GM12878 (cell line): ENCODE data around the gene TSHR. TPM values are rescaled to one million over a fixed set of nuclear protein-coding genes. Genes with fewer than 3 reads are reported as not detected.

ENCODE experiments used
- ATAC-seq: fragments of 200-7000 bp; cut with Tn5 transposase; 3 replicates; pipeline ENCODE4 v1.9.1; 2020; ENCODE audit warnings: mild to moderate bottlenecking, moderate library complexity
- BruUV-seq: library from RNA; stranded (reverse); fragments of 400-500 nt; replicated peaks from 2 replicates; lab custom pipeline; 2021; lab: Mats Ljungman, UMichigan
- CTCF ChIA-PET: fragments of 300-600 bp; sonication (Branson Sonifier 250); formaldehyde crosslinking; extraction: SDS; loops from one replicate; lab custom pipeline; 2021; ENCODE audit warnings: inconsistent platforms; lab: Yijun Ruan, JAX
- POLR2A ChIA-PET: fragments of 350-600 bp; formaldehyde crosslinking; extraction: SDS; loops from one replicate; lab custom pipeline; 2021; ENCODE audit warnings: inconsistent platforms; lab: Charles Lee
- RAD21 ChIA-PET: fragments of 300-600 bp; sonication (Branson Sonifier 250); formaldehyde crosslinking; loops from one replicate; lab custom pipeline; 2023; ENCODE audit warnings: antibody characterized with exemption; ENCODE audit not compliant: unreplicated experiment; lab: Charles Lee
- SMC1A ChIA-PET: fragments of 300-600 bp; sonication (Branson Sonifier 250); formaldehyde crosslinking; loops from one replicate; lab custom pipeline; 2023; ENCODE audit not compliant: unreplicated experiment, uncharacterized antibody; lab: Charles Lee
- DNase-seq: peaks from one replicate; pipeline ENCODE4 v3.0.0-alpha.2; 2011; ENCODE audit warnings: low read depth, low spot score
- FAIRE-seq: peaks from 3 replicates; lab custom pipeline; 2011; peaks lifted over from hg19 to GRCh38; lab: Jason Lieb, UNC
- H2AFZ ChIP-seq: 2 replicates; pipeline ENCODE4 v1.6.0; 2011; ENCODE audit warnings: low read depth, low read length, control low read depth; ENCODE audit not compliant: control insufficient read depth
- H3K27ac ChIP-seq: 2 replicates; pipeline ENCODE4 v1.5.1; 2011; ENCODE audit warnings: control low read depth; ENCODE audit not compliant: control insufficient read depth, insufficient read depth
- H3K27me3 ChIP-seq, 2 experiments: replicated peaks in 1 of 2; 2 replicates each; pipeline versions ENCODE4 v1.6.0 to v1.6.1; 2011; ENCODE audit warnings: low read length in 1 of 2; ENCODE audit not compliant: control insufficient read depth in 2 of 2, insufficient read depth in 2 of 2
- H3K36me3 ChIP-seq, 2 experiments: 2 replicates each; pipeline ENCODE4 v1.5.1; 2011; ENCODE audit warnings: low read length in 1 of 2; ENCODE audit not compliant: control insufficient read depth in 2 of 2, insufficient read depth in 2 of 2
- H3K4me1 ChIP-seq: 2 replicates; pipeline ENCODE4 v1.6.1; 2011; ENCODE audit warnings: mild to moderate bottlenecking, low read length, moderate library complexity, mixed read lengths; ENCODE audit not compliant: control insufficient read depth, insufficient read depth
- H3K4me2 ChIP-seq: 2 replicates; pipeline ENCODE4 v1.6.0; 2011; ENCODE audit warnings: control low read depth; ENCODE audit not compliant: control insufficient read depth, insufficient read depth
- H3K4me3 ChIP-seq: fragments of 200-600 bp; sonication (generic); 2 replicates; pipeline ENCODE4 v1.5.1; 2016
- H3K79me2 ChIP-seq: 2 replicates; pipeline ENCODE4 v1.6.0; 2011; ENCODE audit warnings: low read length; ENCODE audit not compliant: control insufficient read depth, insufficient read depth
- H3K9ac ChIP-seq: 2 replicates; pipeline ENCODE4 v1.8.0; 2011; ENCODE audit warnings: low read length, control low read depth, mixed read lengths; ENCODE audit not compliant: control insufficient read depth, insufficient read depth
- H3K9me3 ChIP-seq: replicated peaks from 3 replicates; pipeline ENCODE4 v1.5.1; 2011; ENCODE audit warnings: mild to moderate bottlenecking, low read length; ENCODE audit not compliant: control insufficient read depth, insufficient read depth
- H4K20me1 ChIP-seq: 2 replicates; pipeline ENCODE4 v1.6.0; 2011; ENCODE audit not compliant: control insufficient read depth, insufficient read depth
- ATF7 ChIP-seq: fragments of 450-650 bp; IDR thresholded peaks from 2 replicates; pipeline ENCODE4 v1.6.1; 2016; ENCODE audit warnings: low read depth, mild to moderate bottlenecking
- DPF2 ChIP-seq: fragments of 450-650 bp; IDR thresholded peaks from 2 replicates; pipeline ENCODE4 v1.6.1; 2017; ENCODE audit warnings: mild to moderate bottlenecking
- IRF4 ChIP-seq: IDR thresholded peaks from 2 replicates; pipeline ENCODE4 v1.6.1; 2011; ENCODE audit warnings: low read depth, low read length
- KAT2A ChIP-seq: conservative IDR thresholded peaks from 2 replicates; pipeline ENCODE4 v1.6.1; 2011; ENCODE audit warnings: low read depth, low read length; ENCODE audit not compliant: control insufficient read depth
- KDM1A ChIP-seq: fragments of 200-600 bp; sonication (generic); IDR thresholded peaks from 2 replicates; pipeline ENCODE4 v1.6.1; 2016; ENCODE audit warnings: borderline replicate concordance
- LARP7 ChIP-seq: fragments of 450-650 bp; IDR thresholded peaks from 2 replicates; pipeline ENCODE4 v1.6.1; 2017; ENCODE audit warnings: mild to moderate bottlenecking
- MEF2A ChIP-seq: IDR thresholded peaks from 2 replicates; pipeline ENCODE4 v1.6.1; 2011; ENCODE audit warnings: low read depth, mild to moderate bottlenecking, low read length, moderate library complexity; ENCODE audit not compliant: insufficient read depth
- MLLT1 ChIP-seq: fragments of 450-650 bp; IDR thresholded peaks from 2 replicates; pipeline ENCODE4 v1.6.1; 2016; ENCODE audit warnings: mild to moderate bottlenecking
- POLR2A ChIP-seq: IDR thresholded peaks from 2 replicates; pipeline ENCODE4 v1.6.1; 2011; ENCODE audit warnings: low read depth, mild to moderate bottlenecking, low read length
- SP1 ChIP-seq: IDR thresholded peaks from one replicate; pipeline ENCODE4 v1.6.1; 2011; ENCODE audit warnings: low read depth, low read length
- YBX1 ChIP-seq: fragments of 450-650 bp; IDR thresholded peaks from 2 replicates; pipeline ENCODE4 v1.6.1; 2016; ENCODE audit warnings: antibody characterized with exemption
- ZBTB11 ChIP-seq: fragments of 450-650 bp; formaldehyde crosslinking; IDR thresholded peaks from 2 replicates; pipeline ENCODE4 v1.5.0; 2022; ENCODE audit warnings: mild to moderate bottlenecking, missing genetic modification characterization
- ZNF384 ChIP-seq: IDR thresholded peaks from 2 replicates; pipeline ENCODE4 v1.6.1; 2012; ENCODE audit warnings: low read depth, mild to moderate bottlenecking, low read length, improper control_type of control experiment, borderline replicate concordance
- WGBS: methylation state at CpG from one replicate; pipeline ENCODE4 v1.1.6; 2016; ENCODE audit warnings: low lambda C conversion rate; ENCODE audit not compliant: insufficient replicate concordance, insufficient coverage; ENCODE audit errors: missing lambda C conversion rate; 5-methylcytosine and 5-hydroxymethylcytosine counted together
- in situ Hi-C: fragments of 300-500 bp; cut with MboI; formaldehyde crosslinking; loops from 9 replicates; pipeline ENCODE4 v1.14.3; 2018; ENCODE audit warnings: mixed read lengths
- intact Hi-C: fragments of 100-400 bp; cut with micrococcal nuclease; formaldehyde crosslinking; loops from one replicate; pipeline ENCODE4 v1.14.2; 2022; ENCODE audit not compliant: unreplicated experiment
- polyA plus RNA-seq, 11 experiments: library from polyadenylated mRNA; depleted of rRNA in 4 of 11; unstranded in 6 of 11; stranded (reverse) in 5 of 11; fragments of >200 nt; fragmentation: Nextera tagmentation in 4 of 11; fragmentation: Illumina TruSeq in 1 of 11; extraction: Ambion mirVana in 4 of 11; extraction: Trizol in 1 of 11; gene quantifications; 1 replicate in 1 of 11; 2 replicates in 10 of 11; pipeline versions ENCODE4 v1.2.1 to v1.2.3, GENCODE V29; 2011 to 2016; ENCODE audit warnings: inconsistent platforms in 2 of 11, missing spikeins in 2 of 11, low read depth in 1 of 11
- total RNA-seq, 4 experiments: library from RNA; depleted of rRNA in 3 of 4; stranded (reverse); fragments of >200 nt in 3 of 4; fragmentation: Illumina TruSeq in 1 of 4; extraction: Trizol in 1 of 4; gene quantifications; 2 replicates each; pipeline versions ENCODE4 v1.2.1 to v1.2.3, GENCODE V29; 2013 to 2021

Gene TSHR
- total and polyA plus RNA-seq, 10 of the 15 experiments (the other 5 are each of a cell fraction or from before 2014, with no cell fraction given), result 0.06 to 0.31 TPM; not detected in 8

GRCh38 chr14:81070511-81070910 lies 115.1 kb downstream of the TSHR start:
- Histone ChIP-seq H3K27me3 (no peaks in the 10 kb centered on the region), H2AFZ (no peak overlapping the region), H3K36me3 (no peaks in the 10 kb centered on the region), H4K20me1 (no peaks in the 10 kb centered on the region), H3K4me1 (no peaks in the 10 kb centered on the region)
- no peak for FAIRE-seq
- intact Hi-C loops, result no loop called here
- TF ChIP-seq ATF7, result no peak
- no peak for TF ChIP-seq ZNF384
- TF ChIP-seq KDM1A, result no peak
- TF ChIP-seq SP1, result no peak
- no peak for TF ChIP-seq LARP7
- TF ChIP-seq ZBTB11, result no peak
- TF ChIP-seq MEF2A, result no peak
- no peak for TF ChIP-seq KAT2A
- TF ChIP-seq MLLT1, result no peak
- no peak for TF ChIP-seq IRF4
- TF ChIP-seq POLR2A, result no peak
- no peak for TF ChIP-seq DPF2
- no peak for TF ChIP-seq YBX1
- TF ChIP-seq, all 136 proteins: peak for 0
- in situ Hi-C loops, result no loop called here
- ATAC-seq (no peak), DNase-seq (no peak)
- Histone ChIP-seq H3K9ac (no peak overlapping the region), H3K4me3 (no peak overlapping the region), H3K79me2 (no peaks in the 10 kb centered on the region), H3K9me3 (no peaks in the 10 kb centered on the region), H3K27ac (no peak overlapping the region), H3K4me2 (no peak overlapping the region)
- BruUV-seq, result no TSS peak
- ChIA-PET SMC1A (no interaction called here), POLR2A (no interaction called here), CTCF (no interaction called here), RAD21 (no interaction called here)
- 33% methylated on average over 2 of the region's 2 CpGs for WGBS
